IPS-NIHi11 (cell line): ENCODE results near the gene ACY1.

ENCODE experiments used
- DNase-seq: peaks from one replicate; pipeline ENCODE4 v3.0.0; 2012; ENCODE audit warnings: mixed read lengths, low spot score

ACY1 gene

DNA sequence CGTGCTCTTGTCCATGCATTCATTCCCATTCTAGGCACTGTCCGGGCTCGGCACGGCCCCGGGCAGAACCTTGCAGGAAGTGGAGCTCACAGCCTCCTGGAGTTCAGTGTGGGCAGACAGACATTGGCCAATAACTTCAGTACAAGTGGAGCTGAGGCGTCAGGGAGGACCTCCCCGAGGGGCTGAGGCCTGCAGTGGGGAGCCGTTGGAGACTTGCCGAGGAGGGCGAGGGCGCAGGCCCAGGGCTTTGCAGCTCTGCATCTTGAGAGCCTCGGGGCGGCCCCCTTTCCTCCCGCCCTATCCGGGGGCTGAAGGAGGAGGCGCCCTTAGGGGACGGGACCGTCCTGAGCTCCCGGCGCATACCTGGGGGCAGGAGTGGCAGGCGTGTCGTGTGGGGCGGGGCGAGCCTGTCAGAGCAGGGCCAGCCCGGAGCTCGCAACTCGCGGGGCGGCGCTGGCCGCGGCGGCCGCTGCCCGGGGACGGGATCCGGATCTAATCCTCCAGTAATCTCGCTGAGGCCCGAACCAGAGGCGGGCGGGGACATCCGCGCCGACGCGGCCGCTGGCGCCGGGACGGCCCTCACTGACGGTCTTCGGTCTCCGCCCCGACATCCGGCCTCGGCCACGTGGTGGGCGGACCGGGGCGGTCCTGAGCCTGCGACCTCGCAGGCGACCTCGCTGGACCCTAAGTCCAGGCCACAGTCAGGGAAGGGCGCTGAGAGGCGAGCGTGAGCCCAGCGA is at the start of gene ACY1:
Gene ACY1, plus strand, starts transcription at position 698 of the 740 bp plus-strand sequence. CDS start 530 bp downstream, outside the sequence.
- DNase-seq = peak; percentile 99

DNA sequence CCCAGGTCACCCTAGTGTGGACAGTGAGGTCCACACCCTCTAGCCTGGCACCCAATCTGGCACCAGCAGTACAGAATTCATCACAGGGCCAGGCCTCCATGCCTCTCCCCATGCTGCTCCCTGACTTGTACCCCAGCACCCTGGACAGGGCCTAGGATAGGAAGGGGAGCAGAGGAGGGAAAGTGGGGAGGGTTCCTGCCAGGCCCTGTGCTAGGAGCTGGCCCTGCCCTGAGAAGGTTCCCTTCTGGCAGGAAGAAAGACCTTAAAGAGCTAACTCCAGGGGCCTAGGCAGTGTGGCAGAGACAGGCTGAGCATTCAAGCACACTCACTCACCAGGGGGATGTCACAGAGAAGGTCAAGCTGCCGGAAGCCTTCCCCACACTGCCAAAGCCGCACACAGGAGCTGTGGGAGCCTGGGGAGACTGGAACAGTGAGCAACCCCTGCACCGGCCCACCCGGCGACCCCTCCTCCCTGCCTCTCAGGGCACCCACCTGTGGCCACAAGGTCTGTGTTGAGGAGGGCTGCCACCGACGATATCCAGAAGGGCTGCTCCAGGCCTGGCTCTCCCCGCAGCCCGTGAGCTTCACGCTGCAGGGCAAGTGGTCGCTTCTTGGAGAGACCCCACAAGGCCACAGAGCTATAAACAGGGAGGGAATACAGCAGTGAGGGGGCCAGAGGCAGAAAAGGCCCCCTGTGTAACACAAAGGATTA is 49.0 kb upstream of the ACY1 start:
- no peak for DNase-seq

DNA sequence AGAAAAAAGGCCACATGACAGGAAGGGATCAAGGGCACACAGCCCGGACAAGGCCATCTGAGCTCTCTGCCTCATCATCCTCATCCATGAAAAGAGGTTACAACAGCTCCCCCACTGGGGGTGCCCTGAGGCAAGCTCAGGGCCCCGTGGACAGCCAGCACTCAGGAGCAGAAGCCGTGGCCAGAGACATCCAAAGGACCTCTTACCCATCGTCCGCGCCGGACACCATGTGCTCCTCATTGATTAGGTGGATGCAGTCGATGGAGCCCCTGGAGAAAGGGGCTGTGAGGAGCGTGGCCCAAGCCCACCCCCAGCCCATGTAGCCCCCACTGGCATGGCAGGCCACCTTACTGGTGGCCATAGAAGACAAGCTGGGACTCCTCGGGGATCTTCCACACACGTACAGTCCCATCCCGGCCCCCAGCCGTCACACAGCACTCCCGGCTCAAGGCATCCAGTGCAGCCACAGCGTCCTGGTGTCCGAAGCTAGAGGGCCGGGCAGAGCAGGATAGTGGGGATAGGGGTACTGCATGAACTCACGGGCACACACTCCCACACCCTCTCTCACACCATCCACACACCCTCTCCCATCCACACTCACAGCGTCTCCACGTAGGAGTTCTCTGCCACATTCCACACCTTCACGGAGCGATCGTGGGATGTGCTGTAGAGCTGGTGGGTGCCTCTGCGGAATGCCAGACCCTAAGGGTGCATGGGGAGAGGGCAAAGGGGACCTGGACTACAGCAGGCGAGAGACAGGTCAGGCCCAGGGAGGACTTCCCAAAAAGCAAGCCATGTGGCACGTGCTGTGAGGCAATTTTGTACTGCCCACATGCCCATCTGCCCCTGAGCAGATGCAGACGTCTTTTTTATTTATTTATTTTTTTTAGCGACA is 48.1 kb upstream of the ACY1 start:
- no peak for DNase-seq

- DNase-seq = no peak
These were observed 47.2 kb upstream of the ACY1 start for GRCh38 chr3:51935886-51936755.

DNA sequence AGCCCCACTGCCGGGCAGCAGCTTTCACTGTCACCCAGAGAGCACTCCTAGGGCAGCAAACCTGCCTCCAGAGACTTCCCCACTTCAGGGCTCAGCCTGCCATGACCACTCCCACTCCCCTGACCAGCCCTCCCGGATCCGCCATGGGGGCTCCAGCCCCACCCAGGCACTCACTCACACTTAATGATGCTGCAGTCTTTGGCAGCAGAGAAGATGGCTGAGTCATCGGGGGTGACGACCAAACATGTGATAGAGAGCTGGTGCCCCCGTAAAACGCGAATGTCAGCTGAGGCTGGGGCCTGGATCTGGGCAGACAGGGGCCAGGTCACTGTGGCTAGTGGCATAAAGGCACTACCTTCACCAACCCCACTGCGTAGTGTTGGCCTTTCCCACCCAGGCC is 46.3 kb upstream of the ACY1 start:
- no peak for DNase-seq

GRCh38 chr3:51937611-51938450 is 45.5 kb upstream of the ACY1 start:
- no peak for DNase-seq

DNA sequence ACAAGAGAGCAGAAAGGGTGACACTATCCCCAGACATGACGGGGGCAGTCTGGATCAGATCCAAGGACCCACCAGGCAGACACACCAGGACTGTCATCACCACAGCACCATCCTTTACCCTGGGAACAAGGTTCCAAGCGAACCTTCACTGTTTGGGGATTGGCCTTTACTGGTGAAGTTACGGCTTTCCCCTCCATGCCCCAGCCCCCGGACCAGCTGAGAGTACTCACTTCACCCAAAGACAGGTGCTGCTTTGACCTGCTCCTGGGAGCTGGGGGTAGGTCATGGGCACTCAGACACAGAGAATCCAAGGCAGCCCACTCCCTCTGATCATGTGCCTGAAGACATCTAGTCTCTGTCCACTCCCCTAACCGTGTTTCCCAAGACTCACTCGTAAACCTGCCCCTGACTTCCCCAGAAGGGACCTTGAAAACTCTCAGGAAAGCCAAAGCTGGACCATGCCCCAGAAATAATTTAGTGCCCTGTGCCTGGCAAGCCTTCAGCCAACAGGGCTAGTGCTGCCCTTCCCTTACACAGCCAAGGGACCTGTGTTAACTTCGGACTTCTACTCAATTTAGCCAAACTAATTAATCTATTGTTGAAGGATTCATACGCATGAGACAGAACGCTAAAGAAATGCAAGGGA is 44.4 kb upstream of the ACY1 start:
- DNase-seq = no peak

DNA sequence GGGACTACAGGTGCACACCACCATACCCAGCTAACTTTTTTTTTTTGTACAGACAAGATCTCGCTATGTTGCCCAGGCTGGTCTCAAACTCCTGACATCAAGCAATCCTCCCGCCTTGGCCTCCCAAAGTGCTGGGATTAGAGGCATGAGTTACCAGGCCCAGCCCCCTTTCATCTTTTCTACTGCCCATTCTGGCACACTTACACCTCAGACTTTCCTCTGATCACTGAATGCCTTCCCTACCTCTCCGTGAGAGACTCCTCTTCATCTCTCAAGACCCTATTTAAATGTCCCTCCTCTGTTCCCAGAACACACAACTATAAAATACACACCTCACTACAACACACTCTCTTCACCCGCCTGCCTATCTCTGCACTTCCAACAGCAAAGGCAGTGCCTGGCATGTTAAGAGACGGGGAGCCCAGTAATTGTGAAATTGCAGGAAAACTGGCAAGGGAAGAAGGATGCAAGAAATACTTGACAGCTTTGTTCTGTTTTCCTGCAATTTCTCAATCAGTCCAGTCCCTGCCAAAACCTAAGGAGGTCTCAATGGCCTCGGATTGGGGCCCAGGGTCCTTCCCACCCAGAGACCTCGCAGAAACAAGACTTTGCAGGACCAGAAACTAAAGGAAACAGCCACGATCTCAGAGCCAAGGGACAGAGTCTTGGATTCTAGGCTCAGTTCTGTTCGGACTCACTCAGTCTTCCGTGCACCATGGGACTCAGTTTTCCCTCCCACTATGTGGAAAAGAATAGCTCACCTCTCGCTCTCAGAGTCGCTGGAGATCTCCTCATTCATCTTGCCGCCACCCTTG is 42.5 kb upstream of the ACY1 start:
- DNase-seq = no peak

DNA sequence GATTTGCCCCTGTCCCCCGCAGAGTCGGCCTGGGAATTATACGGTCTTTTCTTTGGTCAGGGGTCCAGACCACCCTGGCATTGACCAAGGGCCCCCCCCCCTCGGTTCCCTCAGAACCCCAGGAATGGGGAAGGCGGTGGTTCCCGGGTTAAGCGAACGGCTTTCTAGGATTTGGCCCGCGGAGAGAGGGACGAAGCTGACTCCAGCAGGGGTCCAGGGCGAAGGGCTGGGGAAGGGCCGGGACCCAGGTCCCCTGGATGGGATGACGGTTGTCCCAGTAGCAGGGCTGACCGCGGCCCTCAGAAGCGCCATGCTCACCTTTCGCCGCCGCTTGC is 41.9 kb upstream of the ACY1 start:
- DNase-seq = no peak

GRCh38 chr3:51941798-51942602 is 41.3 kb upstream of the ACY1 start, which contains the start of the genes PARP3 and RRP9:
TSS of gene PARP3 (plus strand) at chr3:51942363. CDS start at chr3:51943356, 993 bp downstream.
TSS of gene RRP9 (minus strand) at chr3:51941904. CDS start at chr3:51941867, 37 bp downstream.
- DNase-seq = peak; percentile 100

- peak; percentile 57 for DNase-seq
These were observed 40.5 kb upstream of the ACY1 start for GRCh38 chr3:51942603-51943450.

GRCh38 chr3:51943451-51944391 is 39.6 kb upstream of the ACY1 start:
- DNase-seq = no peak

DNA sequence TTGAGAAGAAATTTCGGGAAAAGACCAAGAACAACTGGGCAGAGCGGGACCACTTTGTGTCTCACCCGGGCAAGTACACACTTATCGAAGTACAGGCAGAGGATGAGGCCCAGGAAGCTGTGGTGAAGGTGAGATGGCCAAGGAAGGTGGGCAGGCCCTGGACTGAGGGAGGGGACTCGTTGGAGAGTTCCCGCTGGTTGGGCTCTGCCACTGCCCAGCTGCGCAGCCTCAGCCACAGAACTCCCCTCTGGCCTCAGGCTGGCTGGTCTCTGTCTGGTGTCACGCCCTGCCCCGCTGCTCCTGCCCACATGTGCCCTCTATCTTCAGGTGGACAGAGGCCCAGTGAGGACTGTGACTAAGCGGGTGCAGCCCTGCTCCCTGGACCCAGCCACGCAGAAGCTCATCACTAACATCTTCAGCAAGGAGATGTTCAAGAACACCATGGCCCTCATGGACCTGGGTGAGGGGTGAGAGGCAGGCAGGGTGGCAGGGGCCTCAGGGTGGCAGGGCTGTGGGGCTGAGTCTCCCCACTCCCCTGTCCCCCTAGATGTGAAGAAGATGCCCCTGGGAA is 38.8 kb upstream of the ACY1 start:
- DNase-seq = no peak

DNA sequence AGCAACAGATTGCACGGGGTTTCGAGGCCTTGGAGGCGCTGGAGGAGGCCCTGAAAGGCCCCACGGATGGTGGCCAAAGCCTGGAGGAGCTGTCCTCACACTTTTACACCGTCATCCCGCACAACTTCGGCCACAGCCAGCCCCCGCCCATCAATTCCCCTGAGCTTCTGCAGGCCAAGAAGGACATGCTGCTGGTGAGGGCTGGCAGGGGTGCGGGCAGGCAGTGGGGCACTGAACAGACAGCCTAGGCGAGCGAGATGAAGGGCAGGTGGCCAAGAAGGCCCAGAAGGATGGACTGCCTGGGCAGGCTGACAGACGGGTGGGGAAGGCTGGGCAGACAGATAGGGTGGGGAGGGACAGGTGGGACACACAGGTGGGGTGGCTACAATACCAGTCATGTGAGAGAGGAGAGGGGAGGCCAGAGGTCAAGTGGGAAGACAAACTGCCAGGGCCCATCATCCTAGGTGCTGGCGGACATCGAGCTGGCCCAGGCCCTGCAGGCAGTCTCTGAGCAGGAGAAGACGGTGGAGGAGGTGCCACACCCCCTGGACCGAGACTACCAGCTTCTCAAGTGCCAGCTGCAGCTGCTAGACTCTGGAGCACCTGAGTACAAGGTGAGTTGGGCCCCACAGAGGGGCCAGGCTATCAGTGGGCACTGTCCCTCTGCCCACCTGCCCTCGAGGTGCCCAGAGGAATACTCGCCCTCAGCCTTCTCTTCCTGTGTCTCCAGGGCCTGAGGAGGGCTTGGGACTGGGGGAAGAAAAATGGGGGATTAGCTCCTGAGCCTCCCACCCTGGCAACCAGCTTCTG is 38.1 kb upstream of the ACY1 start:
- no peak for DNase-seq
